Adrenal gland (tissue), 5 donors: Measurements from ENCODE around the gene SORD.
"Not testable (repeated sequence)": the region's sequence is repeated elsewhere in the genome, so short reads cannot be mapped to it uniquely, and the experiment has no call there.

Experiments
- POLR2A ChIP-seq, 2 donors: fragments of 450-650 bp; IDR thresholded peaks; one replicate each; pipeline ENCODE4 v1.6.1; 2017; ENCODE audit warnings: antibody characterized with exemption in 2 of 2, mild to moderate bottlenecking in 2 of 2, moderate library complexity in 1 of 2
- TF ChIP-seq, protein P1 (sequence below), 6 experiments: fragments of 450-650 bp in 4 of 6; fragments of 200-600 bp in 2 of 6; sonication (generic) in 1 of 6; IDR thresholded peaks; 1 replicate in 5 of 6; 2 replicates in 1 of 6; pipeline versions ENCODE4 v1.5.1 to v1.8.0; 2016 to 2021; ENCODE audit warnings: antibody characterized with exemption in 6 of 6, mild to moderate bottlenecking in 2 of 6, moderate library complexity in 1 of 6
- donor health status: DM: no; HTN: no; CAD: no.

DNA sequence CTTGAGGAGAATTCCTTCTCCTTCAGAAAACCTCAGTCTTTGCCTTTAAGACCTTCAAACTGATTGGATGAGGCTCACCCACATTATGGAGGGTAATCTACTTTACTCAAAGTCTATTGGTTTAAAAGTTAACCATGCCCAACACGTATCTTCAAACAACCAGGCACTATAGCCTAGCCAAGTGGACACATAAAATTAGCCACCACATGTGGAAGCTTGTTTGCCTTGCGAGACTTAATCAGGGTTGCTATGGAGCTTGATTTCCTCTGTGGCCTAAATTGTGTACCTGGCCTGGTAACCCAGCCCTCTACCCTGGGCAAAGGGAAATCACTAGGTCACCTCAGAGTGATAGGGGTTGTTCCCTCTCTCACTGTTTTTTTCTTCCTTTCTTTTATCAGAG is 19.9 kb downstream of the SORD start:
- not testable (repeated sequence) for TF ChIP-seq POLR2A (IDR thresholded peaks at IDR 0.05)
- TF ChIP-seq, protein P1, sequence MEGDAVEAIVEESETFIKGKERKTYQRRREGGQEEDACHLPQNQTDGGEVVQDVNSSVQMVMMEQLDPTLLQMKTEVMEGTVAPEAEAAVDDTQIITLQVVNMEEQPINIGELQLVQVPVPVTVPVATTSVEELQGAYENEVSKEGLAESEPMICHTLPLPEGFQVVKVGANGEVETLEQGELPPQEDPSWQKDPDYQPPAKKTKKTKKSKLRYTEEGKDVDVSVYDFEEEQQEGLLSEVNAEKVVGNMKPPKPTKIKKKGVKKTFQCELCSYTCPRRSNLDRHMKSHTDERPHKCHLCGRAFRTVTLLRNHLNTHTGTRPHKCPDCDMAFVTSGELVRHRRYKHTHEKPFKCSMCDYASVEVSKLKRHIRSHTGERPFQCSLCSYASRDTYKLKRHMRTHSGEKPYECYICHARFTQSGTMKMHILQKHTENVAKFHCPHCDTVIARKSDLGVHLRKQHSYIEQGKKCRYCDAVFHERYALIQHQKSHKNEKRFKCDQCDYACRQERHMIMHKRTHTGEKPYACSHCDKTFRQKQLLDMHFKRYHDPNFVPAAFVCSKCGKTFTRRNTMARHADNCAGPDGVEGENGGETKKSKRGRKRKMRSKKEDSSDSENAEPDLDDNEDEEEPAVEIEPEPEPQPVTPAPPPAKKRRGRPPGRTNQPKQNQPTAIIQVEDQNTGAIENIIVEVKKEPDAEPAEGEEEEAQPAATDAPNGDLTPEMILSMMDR (IDR thresholded peaks at IDR 0.05), result not testable (repeated sequence)
